Dermis microvascular lymphatic vessel endothelial cell (primary cell): ENCODE measurements around the gene OMP. TPM values are rescaled to one million over a fixed set of nuclear protein-coding genes. Genes with fewer than 3 reads are reported as not detected.
"Not testable (repeated sequence)": the region's sequence is repeated elsewhere in the genome, so short reads cannot be mapped to it uniquely, and the experiment has no call there.

Experiments
- DNase-seq, 2 donors: peaks; one replicate each; pipeline versions ENCODE4 v3.0.0 to v3.0.0-alpha.2; 2010; ENCODE audit warnings: low read depth in 2 of 2
- total RNA-seq: library from RNA; depleted of rRNA; stranded (reverse); fragments of >200 nt; gene quantifications from 2 replicates; pipeline ENCODE4 v1.2.1, GENCODE V29; 2014

The OMP gene, protein sequence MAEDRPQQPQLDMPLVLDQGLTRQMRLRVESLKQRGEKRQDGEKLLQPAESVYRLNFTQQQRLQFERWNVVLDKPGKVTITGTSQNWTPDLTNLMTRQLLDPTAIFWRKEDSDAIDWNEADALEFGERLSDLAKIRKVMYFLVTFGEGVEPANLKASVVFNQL
- total RNA-seq, result not detected in 2 replicates

DNA sequence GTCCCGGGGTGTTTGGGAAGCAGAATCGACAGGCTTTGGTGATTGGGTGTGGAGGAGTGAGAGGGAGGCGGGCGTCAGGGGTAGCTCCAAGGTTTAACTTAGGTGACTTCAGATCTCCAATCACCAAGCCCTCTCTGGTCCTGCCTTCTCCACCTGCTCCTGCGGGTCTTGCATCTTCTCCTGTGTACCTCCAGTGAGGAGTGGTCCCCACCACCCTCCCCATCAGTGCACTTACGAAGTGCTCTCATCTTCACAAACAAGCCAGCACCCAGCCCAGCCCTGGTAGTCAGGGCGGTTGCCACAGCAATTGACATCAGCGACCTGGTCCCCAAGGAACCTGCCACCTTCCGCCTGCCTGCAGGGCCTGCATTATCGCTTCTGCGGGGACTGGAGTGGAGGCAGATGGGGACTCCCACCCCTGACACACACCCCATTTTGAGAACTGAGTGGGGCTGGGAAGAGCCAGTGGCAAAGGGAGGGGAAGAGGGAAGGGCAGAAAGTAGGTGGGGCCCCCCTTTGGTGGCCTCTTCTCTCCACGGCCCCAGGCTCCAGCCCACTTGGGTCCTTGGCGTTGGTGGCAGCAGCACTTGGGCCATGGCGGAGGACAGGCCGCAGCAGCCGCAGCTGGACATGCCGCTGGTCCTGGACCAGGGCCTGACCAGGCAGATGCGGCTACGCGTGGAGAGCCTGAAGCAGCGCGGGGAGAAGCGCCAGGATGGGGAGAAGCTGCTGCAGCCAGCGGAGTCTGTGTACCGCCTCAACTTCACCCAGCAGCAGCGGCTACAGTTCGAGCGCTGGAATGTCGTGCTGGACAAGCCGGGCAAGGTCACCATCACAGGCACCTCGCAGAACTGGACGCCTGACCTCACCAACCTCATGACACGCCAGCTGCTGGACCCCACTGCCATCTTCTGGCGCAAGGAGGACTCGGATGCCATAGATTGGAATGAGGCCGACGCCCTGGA lies at the start of gene OMP:
Gene OMP (plus strand): TSS at position 595 of the 965 bp plus-strand sequence. CDS start 0 bp downstream, at position 595.
- DNase-seq, result no peak

DNA sequence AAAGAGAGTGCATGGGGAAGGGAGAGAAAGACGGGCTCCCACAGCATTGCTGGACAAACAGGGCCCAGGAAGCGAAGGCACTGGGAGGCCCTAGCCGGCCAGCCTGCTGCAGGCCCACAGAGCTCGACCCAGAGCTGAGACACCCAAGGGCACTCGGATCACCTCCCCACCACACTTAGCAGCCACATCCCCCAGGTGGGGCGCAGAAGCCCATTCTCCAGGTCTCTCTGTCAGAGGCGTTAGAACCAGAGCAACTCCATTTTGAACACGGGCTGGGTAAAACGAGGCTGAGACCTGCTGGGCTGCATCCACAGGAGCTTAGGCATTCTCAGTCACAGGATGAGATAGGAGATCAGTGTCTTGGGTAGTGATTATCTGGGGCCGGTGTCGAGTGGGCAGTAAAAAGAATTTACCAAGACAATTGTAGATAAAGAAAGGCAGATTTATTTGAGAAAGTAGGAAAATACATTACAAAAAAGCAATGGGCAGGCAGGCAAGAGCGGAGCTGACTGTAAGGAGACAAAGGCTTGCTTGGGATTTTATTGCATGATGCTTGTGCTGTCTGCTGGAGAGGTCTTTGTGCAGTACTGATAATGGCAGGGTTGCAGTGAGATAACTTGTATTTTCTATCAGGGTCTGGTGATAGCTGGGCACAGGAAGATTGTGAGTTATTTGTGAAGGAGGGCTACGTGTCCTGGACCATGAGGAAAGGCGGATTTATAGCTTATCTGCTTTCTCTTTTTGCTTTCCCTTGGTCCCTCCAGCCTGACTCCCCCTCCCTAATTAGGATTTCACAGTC lies 49.2 kb upstream of the OMP start:
- DNase-seq, result no peak

- DNase-seq, result no peak
These were observed 48.6 kb upstream of the OMP start for GRCh38 chr11:77054084-77054483.

DNA sequence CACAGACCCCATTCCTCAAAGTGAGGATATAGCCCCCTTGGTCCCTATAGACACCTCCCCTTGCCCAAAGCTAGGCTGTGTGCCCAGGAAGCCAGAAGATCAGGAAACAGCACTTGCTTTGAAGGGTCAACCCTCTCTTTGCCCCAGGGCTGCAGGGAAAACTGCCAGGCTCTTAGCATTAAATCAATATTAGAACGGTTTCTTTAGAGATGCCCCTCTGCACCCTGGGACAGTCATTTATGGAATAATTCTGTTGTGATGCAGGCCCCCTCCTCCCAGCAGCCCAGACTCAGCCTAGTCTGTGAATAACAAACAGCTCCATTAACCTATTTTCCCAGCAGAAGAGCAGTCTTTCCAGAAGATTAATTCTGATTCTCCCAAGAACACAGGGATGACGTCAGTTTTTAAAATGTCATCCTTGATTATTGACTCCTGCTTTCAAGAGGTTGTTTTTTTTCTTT lies 47.5 kb upstream of the OMP start:
- no peak for DNase-seq

- DNase-seq, result no peak
These were observed 46.7 kb upstream of the OMP start for GRCh38 chr11:77055913-77056312.

DNA sequence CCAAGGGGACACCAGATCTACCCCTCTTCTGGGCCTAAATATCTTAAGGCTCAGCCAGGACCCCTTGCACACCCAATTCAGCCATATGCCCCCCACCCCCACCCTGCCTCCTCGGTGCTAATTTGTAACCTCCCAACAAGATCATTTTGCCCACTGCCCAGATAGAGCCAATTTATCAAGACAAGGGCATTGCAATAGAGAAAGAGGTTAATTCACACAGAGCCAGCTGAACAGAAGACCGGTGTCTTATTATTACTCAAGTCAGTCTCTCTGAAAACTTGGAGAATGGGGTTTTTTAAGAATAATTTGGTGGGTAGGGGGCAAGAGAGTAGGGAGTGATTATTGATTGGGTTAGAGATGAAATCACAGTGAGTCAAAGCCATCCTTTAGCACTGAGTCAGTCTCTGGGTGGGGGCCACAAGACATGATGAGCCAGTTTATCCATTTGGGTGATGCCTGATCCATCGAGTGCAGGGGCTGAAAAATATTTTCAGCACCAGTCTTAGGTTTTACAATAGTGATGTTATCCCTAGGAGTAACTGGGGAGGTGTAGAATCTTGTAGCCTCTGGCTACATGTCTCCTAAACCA lies 45.7 kb upstream of the OMP start:
- no peak for DNase-seq

- DNase-seq, result no peak
These were observed 44.6 kb upstream of the OMP start for GRCh38 chr11:77057938-77058474.

DNA sequence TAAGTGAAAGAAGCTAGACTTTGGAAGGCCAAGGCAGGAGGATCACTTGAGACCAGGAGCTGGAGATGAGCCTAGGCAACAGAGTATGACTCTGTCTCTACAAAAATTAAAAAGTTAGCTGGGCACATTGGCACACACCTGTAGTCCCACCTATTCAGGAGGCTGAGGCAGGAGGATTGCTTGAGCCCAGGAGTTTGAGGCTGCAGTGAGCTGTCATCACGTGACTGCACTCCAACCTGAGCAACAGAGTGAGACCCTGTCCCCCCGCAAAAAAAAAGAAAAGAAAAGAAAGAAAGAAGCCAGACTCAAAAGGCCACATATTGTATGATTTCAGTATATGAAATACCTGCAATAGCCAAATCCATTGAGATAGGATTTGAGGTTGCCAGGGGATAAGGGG lies 43.7 kb upstream of the OMP start:
- no peak for DNase-seq

- DNase-seq, result no peak
These were observed 42.8 kb upstream of the OMP start for GRCh38 chr11:77059806-77060205.

DNA sequence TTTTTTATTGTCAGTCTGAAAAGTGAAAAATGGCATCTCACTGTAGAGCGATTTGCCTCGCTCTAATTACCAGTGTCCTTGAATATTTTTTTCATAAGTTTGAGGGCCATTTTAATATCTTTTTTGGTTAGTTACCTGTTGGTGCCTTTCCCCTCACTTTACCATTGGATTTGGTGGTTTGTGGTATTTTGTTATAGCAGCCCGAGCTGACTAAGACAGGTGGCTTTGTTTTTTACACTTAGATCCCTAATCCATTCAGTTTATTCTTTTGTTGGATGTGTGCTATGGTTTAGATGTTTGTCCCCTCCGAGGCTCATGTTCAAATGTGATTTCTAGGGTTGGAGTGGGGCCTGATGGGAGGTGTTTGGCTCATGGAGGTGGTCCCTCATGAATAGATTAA lies 42.4 kb upstream of the OMP start:
- DNase-seq, result no peak

- not testable (repeated sequence) for DNase-seq
These were observed 41.4 kb upstream of the OMP start for GRCh38 chr11:77061258-77061657.

- DNase-seq, result no peak
These were observed 39.7 kb upstream of the OMP start for GRCh38 chr11:77062924-77063323.

GRCh38 chr11:77063407-77063806 lies 39.2 kb upstream of the OMP start:
- no peak for DNase-seq

DNA sequence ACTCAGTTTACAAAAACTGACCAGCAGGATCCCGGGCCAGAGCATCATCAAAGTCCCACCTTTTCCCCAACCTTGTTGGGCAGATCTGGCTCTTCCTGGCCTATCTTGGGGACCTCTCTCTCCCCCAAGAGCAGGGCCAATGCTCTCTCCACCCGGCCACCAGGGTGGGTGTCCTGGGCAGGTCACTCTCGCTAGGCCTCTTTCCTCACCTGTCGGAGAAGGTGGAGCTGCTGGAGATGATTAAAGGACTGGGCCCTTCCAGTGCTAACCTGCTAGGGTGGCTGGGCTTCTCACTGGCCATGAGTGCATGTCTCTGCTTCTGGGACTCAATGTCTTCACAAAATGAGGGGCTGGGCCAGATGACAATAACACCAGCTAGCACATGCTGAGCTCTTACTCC lies 38.8 kb upstream of the OMP start:
- DNase-seq, result no peak

- no peak for DNase-seq
These were observed 37.9 kb upstream of the OMP start for GRCh38 chr11:77064648-77065217.

GRCh38 chr11:77065878-77066228 lies 36.8 kb upstream of the OMP start:
- no peak for DNase-seq

DNA sequence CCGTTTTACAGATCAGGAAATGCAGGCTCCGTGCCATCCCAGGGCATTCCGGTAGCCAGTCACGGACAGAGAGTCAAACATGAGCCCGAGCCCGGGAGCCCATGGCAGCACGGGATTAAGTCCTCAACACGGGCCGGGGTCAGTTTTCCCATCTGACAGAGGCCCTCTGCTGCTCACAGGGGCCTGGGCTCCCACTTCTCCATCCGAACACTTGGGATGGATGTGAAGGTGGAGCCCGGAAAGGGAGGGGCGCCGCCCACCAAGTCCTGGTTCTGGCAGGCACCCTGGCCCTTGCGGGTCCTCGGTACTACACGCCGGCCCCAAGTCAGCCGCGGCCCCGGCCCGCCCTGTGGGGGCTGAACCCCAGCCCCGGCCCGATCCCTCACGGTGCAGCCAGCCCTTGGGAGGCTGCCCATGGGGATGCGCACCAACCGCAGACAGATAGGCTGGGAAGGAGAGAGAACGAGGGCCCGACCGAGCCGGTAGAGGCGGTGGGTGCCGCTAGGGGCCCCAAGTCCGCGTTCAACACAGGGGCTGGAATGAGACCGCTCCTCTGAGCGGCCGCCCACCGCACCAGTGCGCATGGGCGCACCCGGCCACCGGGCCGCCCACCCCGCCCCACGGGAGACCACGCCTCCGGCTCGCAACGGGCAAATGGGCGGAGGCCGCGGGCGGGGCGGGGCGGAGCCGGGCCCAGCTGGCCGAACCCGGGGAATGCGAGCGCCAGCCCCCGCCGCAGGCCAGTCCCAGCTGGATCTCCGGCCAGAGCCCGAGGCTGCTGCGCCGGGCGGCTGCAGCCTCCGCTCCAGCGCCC lies 36.2 kb upstream of the OMP start, which contains the start of gene CAPN5:
Gene CAPN5 (plus strand): TSS at position 743 of the 814 bp plus-strand sequence. CDS start 17,916 bp downstream, outside the sequence.
- DNase-seq, result peak; percentile 78 to 93

- DNase-seq, result no peak
These were observed 34.7 kb upstream of the OMP start for GRCh38 chr11:77067861-77068443.

DNA sequence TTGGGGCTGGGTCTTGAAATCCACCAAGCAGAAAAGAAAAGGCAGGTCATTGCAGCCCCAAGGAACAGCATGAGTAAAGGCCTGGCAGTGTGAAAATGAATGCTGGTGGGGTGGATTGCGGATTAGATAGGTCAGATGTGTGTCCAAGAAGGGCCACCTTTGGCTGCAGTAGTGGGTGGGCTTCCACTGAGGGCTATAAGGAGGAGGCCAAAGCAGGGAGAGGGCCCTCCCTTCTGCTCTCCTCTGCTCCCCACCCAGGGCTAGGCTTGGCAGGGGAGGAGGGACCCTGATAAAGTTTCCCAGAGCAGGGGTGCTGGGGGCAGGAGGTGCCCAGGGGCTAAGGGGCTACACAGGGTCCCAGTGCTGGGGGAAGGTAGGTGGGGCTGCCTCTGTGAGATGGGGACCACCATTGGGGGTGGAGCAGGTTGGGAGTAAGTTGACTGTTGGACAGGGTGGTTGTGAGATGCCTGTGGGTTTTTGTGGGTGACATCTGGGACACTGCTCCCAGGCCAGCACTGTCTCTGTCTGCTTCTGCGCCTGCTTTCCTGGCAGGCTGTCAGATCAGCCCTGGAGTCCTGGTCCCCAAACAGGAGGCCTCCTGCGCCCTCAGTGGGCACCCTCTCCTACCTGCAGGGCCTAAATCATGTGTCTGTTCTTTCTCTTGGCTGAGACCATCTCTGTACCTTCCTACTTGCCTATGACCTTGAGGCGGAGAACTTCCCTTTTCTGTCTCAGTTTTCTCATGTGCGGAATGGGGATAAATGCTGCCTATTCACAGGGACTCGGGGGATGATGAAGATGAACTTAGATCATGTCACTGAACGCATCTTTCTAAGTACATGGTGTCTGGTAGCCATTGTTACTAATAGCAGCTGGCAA lies 33.9 kb upstream of the OMP start:
- no peak for DNase-seq
